Coronary artery (tissue), 2 donors: ENCODE data around the gene ST7L.

Experiments
- DNase-seq: peaks from one replicate; pipeline ENCODE4 v3.0.0-alpha.2; 2017; ENCODE audit warnings: low spot score
- H3K27ac ChIP-seq, 2 donors: fragments of 200-600 bp; sonication (generic); one replicate each; pipeline ENCODE4 v1.5.1; 2016 to 2019
- H3K4me3 ChIP-seq: fragments of 200-600 bp; sonication (generic); 2 replicates; pipeline ENCODE4 v1.5.1; 2016; ENCODE audit warnings: mild to moderate bottlenecking, moderate library complexity
- TF ChIP-seq, protein P1 (sequence below): fragments of 200-600 bp; sonication (generic); IDR thresholded peaks from one replicate; pipeline ENCODE4 v1.5.1; 2019; ENCODE audit warnings: antibody characterized with exemption

ST7L gene

DNA sequence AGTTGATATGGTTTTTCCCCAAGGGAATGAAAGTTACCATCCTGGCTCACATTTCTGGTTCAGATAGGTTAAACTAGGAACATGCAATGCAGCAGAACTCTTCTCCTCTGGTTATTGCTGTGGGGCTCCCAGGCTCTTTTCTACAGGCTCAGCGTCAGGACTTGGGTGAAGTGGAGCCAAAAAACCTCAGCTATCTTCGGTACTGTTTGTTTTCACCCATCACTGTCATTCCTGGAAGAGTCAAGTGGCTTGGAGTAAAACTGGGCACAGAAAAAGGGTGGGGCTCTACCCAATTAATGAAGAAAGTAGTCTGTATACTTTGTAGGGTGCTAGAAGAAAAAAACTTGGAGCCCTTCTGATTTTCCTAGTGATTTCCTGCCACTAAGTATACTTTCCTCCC, 100.8 kb downstream of the ST7L start:
- TF ChIP-seq, protein P1, sequence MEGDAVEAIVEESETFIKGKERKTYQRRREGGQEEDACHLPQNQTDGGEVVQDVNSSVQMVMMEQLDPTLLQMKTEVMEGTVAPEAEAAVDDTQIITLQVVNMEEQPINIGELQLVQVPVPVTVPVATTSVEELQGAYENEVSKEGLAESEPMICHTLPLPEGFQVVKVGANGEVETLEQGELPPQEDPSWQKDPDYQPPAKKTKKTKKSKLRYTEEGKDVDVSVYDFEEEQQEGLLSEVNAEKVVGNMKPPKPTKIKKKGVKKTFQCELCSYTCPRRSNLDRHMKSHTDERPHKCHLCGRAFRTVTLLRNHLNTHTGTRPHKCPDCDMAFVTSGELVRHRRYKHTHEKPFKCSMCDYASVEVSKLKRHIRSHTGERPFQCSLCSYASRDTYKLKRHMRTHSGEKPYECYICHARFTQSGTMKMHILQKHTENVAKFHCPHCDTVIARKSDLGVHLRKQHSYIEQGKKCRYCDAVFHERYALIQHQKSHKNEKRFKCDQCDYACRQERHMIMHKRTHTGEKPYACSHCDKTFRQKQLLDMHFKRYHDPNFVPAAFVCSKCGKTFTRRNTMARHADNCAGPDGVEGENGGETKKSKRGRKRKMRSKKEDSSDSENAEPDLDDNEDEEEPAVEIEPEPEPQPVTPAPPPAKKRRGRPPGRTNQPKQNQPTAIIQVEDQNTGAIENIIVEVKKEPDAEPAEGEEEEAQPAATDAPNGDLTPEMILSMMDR, result no peak
- Histone ChIP-seq H3K27ac (no peak overlapping the region), H3K4me3 (no peak overlapping the region)
- no peak for DNase-seq

DNA sequence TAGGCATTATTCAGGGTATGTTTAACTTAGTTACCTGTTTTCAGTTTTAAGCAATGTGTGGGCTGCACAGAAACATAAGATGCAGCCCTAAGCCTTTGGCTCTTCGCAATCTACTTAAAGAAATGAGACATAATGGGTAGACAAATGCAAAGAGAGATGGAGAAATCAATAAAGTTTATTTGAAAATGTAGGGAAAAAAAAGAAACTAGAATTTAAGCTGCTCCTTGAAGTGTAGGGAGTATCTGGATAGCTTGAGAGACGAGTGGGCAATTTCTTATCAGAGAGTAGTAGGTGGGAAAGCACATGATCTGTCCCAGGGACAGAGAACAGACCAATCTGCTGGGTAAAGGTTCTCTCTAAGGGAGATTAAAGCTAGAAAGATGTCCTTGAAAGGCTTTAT, 101.3 kb downstream of the ST7L start:
- TF ChIP-seq, protein P1, result no peak
- no peak for DNase-seq
- H3K4me3 ChIP-seq, result no peak overlapping the region
- no peak overlapping the region for H3K27ac ChIP-seq

DNA sequence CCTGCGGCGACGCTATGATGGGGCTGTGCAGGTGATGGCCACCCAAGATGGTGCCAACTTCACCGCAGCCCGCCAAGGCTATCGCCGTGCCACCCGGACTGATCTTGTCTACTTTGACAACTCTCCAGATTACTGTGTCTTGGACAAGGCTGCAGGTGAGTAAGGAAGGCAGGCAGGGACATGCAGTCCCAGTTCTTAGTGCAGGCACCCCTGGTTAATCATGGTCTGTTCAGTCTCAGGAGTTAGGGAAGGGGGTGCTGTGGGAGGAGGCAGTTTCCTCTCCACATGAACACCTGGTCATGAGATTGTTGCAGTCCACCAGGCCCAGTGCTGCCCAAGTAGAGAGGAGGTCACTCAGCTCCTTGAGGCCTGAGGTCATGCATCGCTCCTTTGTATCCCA, 101.7 kb downstream of the ST7L start:
- no peak for DNase-seq
- TF ChIP-seq, protein P1, result no peak
- no peak overlapping the region for H3K4me3 ChIP-seq
- no peak overlapping the region for H3K27ac ChIP-seq

DNA sequence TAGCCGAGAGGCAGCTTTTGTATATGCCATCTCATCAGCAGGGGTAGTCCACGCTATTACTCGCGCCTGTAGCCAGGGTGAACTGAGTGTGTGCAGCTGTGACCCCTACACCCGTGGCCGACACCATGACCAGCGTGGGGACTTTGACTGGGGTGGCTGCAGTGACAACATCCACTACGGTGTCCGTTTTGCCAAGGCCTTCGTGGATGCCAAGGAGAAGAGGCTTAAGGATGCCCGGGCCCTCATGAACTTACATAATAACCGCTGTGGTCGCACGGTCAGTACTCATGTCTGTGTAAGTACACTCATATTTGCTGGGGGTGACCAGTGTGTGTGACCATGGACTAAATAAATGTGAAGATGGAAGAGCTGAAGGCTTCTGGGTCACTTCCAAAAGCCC, 102.8 kb downstream of the ST7L start:
- no peak for DNase-seq
- H3K4me3 ChIP-seq, result no peak overlapping the region
- TF ChIP-seq, protein P1, result no peak
- no peak overlapping the region for H3K27ac ChIP-seq

DNA sequence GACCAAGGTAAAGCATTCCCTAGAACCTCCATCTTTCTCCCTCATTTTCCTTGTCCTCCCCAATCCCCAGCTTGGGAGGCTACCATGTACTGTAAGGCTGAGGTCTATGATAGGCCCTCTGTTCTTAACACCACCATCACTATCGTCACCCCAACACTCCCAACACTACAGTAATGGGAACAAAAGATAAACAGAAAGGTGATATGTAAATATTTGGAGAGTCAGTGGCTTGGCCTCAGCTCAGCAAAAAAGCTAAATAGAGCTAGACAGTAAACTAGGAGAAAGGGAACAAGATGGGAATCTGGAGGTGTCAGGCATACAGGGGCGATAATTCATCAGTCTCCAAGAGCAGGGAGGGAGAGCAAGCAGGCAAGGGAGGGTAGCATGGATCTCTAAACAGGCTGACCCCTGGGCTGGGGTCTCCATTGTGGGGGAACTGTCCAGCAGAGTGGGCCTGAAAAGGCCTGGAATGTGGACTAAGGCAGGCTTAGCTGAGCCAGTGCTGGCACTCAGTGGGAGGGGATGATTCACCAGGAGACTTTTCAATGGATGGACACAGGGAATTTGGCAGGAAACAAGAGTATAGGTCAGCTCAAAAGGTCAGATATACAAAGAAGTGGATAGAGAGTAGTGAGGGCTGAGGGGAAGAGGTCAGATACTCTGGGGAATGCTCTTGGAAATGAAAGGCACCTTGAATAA, 103.5 kb downstream of the ST7L start:
- TF ChIP-seq, protein P1, result no peak
- no peak overlapping the region for H3K27ac ChIP-seq
- DNase-seq, result no peak
- no peak overlapping the region for H3K4me3 ChIP-seq

GRCh38 chr1:112514901-112515300, 104.0 kb downstream of the ST7L start:
- no peak overlapping the region for H3K27ac ChIP-seq
- DNase-seq, result no peak
- TF ChIP-seq, protein P1, result no peak
- no peak overlapping the region for H3K4me3 ChIP-seq

- Histone ChIP-seq H3K27ac (peak overlapping the region in 1 of 2 donors; percentile 62), H3K4me3 (no peak overlapping the region)
- TF ChIP-seq, protein P1, result no peak
- DNase-seq, result no peak
Measured at GRCh38 chr1:112513112-112513870, 105.7 kb downstream of the ST7L start.
